ENCODE results near the gene WWC2. TPM values are rescaled to one million over a fixed set of nuclear protein-coding genes. Genes with fewer than 3 reads are reported as not detected.

The WWC2 gene
- total RNA-seq, 6 experiments from 2014 or later: 86.3 to 114 (median 95.2) TPM

GRCh38 chr4:183214912-183215488, 115.9 kb downstream of the WWC2 start:
- Mint-ChIP-seq H3K27me3 (ENCODE audit: insufficient read depth) (peaks cover 2% of the 10 kb centered on the region; the same call in 1 of the 2 replicates), H3K9me3 (no peaks in the 10 kb centered on the region), H3K4me1 (ENCODE audit: low read depth) (peaks cover 7% of the 10 kb centered on the region), H3K36me3 (ENCODE audit: low read depth) (peaks cover 14% of the 10 kb centered on the region), H3K4me3 (no peak overlapping the region), H3K27ac (no peak overlapping the region)
- no peak for TF ChIP-seq CTCF (IDR thresholded peaks at IDR 0.05)
- DNase-seq: no peak

- Mint-ChIP-seq H3K36me3 (ENCODE audit: low read depth) (peaks cover 4% of the 10 kb centered on the region; the same call in 1 of the 2 replicates), H3K27me3 (ENCODE audit: insufficient read depth) (no peaks in the 10 kb centered on the region), H3K27ac (no peak overlapping the region), H3K9me3 (no peaks in the 10 kb centered on the region), H3K4me3 (no peak overlapping the region), H3K4me1 (ENCODE audit: low read depth) (peaks cover 8% of the 10 kb centered on the region)
- no peak for DNase-seq
- TF ChIP-seq CTCF (IDR thresholded peaks at IDR 0.05): no peak
These were observed 121.2 kb downstream of the WWC2 start for GRCh38 chr4:183220236-183220635.

- H3K9me3 Mint-ChIP-seq: no peaks in the 10 kb centered on the region
- H3K27ac Mint-ChIP-seq: no peak overlapping the region
- TF ChIP-seq CTCF (IDR thresholded peaks at IDR 0.05): no peak
These were observed 124.0 kb downstream of the WWC2 start for GRCh38 chr4:183223053-183223452.

GRCh38 chr4:183229397-183229796, 130.3 kb downstream of the WWC2 start:
- no peaks in the 10 kb centered on the region for H3K9me3 Mint-ChIP-seq
- no peak overlapping the region for H3K4me3 Mint-ChIP-seq
- peaks cover 24% of the 10 kb centered on the region for H3K4me1 Mint-ChIP-seq (ENCODE audit: low read depth)
- H3K36me3 Mint-ChIP-seq (ENCODE audit: low read depth): peaks cover 44% of the 10 kb centered on the region
- peaks cover 2% of the 10 kb centered on the region; the same call in 1 of the 2 replicates for H3K27me3 Mint-ChIP-seq (ENCODE audit: insufficient read depth)
- peak; percentile 51 for DNase-seq
- no peak overlapping the region for H3K27ac Mint-ChIP-seq
- TF ChIP-seq CTCF (IDR thresholded peaks at IDR 0.05): no peak

More at GRCh38 chr4:183223053-183223452, 124.0 kb downstream of the WWC2 start:
- no peak for DNase-seq
- Mint-ChIP-seq H3K4me3 (no peak overlapping the region), H3K27me3 (ENCODE audit: insufficient read depth) (no peaks in the 10 kb centered on the region), H3K36me3 (ENCODE audit: low read depth) (peaks cover 27% of the 10 kb centered on the region), H3K4me1 (ENCODE audit: low read depth) (peaks cover 8% of the 10 kb centered on the region)

- peaks cover 42% of the 10 kb centered on the region for H3K4me1 Mint-ChIP-seq (ENCODE audit: low read depth)
- no peak overlapping the region for H3K4me3 Mint-ChIP-seq
- TF ChIP-seq CTCF (IDR thresholded peaks at IDR 0.05): no peak
- H3K27me3 Mint-ChIP-seq (ENCODE audit: insufficient read depth): peaks cover 4% of the 10 kb centered on the region; the same call in 1 of the 2 replicates
- no peaks in the 10 kb centered on the region for H3K9me3 Mint-ChIP-seq
- peaks cover 36% of the 10 kb centered on the region for H3K36me3 Mint-ChIP-seq (ENCODE audit: low read depth)
- peak overlapping the region; percentile 55; the same call in 1 of the 2 replicates for H3K27ac Mint-ChIP-seq
- DNase-seq: no peak
These were observed 141.7 kb downstream of the WWC2 start for GRCh38 chr4:183240581-183241321.

Data from HFFc6 (cell line).